Common myeloid progenitor, CD34-positive (primary cell): ENCODE measurements around the gene TBX10.

Source experiments
- CTCF ChIA-PET: fragments of 350-600 bp; sonication (Branson Sonifier 250); formaldehyde crosslinking; loops from one replicate; lab custom pipeline; 2021; ENCODE audit warnings: antibody characterized with exemption; lab: Charles Lee
- POLR2A ChIA-PET: fragments of 350-600 bp; sonication (Branson Sonifier 250); formaldehyde crosslinking; loops from one replicate; lab custom pipeline; 2021; ENCODE audit warnings: antibody characterized with exemption; lab: Charles Lee
- DNase-seq, 3 donors: peaks; one replicate each; pipeline versions ENCODE4 v3.0.0 to v3.0.0-alpha.2; 2013
- H3K27ac ChIP-seq, 2 experiments: 1 replicate in 1 of 2; 2 replicates in 1 of 2; pipeline ENCODE4 v1.7.0; 2013; ENCODE audit warnings: inconsistent platforms in 2 of 2, low read length in 2 of 2, mild to moderate bottlenecking in 2 of 2, low read depth in 1 of 2, moderate library complexity in 1 of 2; ENCODE audit not compliant: severe bottlenecking in 2 of 2, insufficient read depth in 1 of 2, poor library complexity in 1 of 2
- H3K27me3 ChIP-seq, 5 experiments: replicated peaks in 2 of 5; 1 replicate in 3 of 5; 2 replicates in 2 of 5; pipeline versions ENCODE4 v1.6.1 to v1.7.0; 2013; ENCODE audit warnings: low read length in 4 of 5, mild to moderate bottlenecking in 2 of 5, moderate library complexity in 2 of 5, inconsistent platforms in 1 of 5; ENCODE audit not compliant: insufficient read depth in 5 of 5, control insufficient read depth in 4 of 5
- H3K36me3 ChIP-seq, 4 experiments: 1 replicate in 2 of 4; 2 replicates in 2 of 4; pipeline versions ENCODE4 v1.6.1 to v1.7.0; 2013; ENCODE audit warnings: low read length in 3 of 4, control low read depth in 1 of 4, mild to moderate bottlenecking in 1 of 4; ENCODE audit not compliant: control insufficient read depth in 4 of 4, insufficient read depth in 4 of 4
- H3K4me1 ChIP-seq, 4 experiments: 1 replicate in 3 of 4; 2 replicates in 1 of 4; pipeline versions ENCODE4 v1.6.1 to v1.7.1; 2013; ENCODE audit warnings: low read length in 3 of 4, mild to moderate bottlenecking in 3 of 4, control low read depth in 1 of 4, inconsistent platforms in 1 of 4, moderate library complexity in 1 of 4; ENCODE audit not compliant: control insufficient read depth in 4 of 4, insufficient read depth in 4 of 4; ENCODE audit errors: control extremely low read depth in 1 of 4
- H3K4me3 ChIP-seq, 7 experiments: 1 replicate in 4 of 7; 2 replicates in 3 of 7; pipeline versions ENCODE4 v1.5.1 to v1.7.0; 2013; ENCODE audit warnings: mild to moderate bottlenecking in 7 of 7, low read length in 6 of 7, moderate library complexity in 6 of 7, inconsistent platforms in 2 of 7, low read depth in 2 of 7, control low read depth in 1 of 7; ENCODE audit not compliant: insufficient read depth in 4 of 7, control insufficient read depth in 1 of 7; ENCODE audit errors: extremely low read depth in 1 of 7
- H3K9me3 ChIP-seq, 5 experiments: 1 replicate in 4 of 5; 2 replicates in 1 of 5; pipeline versions ENCODE4 v1.6.1 to v1.7.1; 2013; ENCODE audit warnings: low read length in 4 of 5, mild to moderate bottlenecking in 2 of 5, inconsistent platforms in 1 of 5, low read depth in 1 of 5, moderate library complexity in 1 of 5; ENCODE audit not compliant: control insufficient read depth in 4 of 5, insufficient read depth in 2 of 5; ENCODE audit errors: control extremely low read depth in 1 of 5
- WGBS: methylation state at CpG from one replicate; pipeline ENCODE4 v1.1.5; 2013; ENCODE audit not compliant: insufficient coverage; 5-methylcytosine and 5-hydroxymethylcytosine counted together

TBX10 gene

GRCh38 chr11:67634366-67635230 is 5.0 kb downstream of the TBX10 start:
- WGBS, result 95% methylated on average over 13 of the region's 20 CpGs
- peaks cover 0 to 32% (median 28%) of the 10 kb centered on the region in 4 experiments for H3K4me1 ChIP-seq
- no peak overlapping the region for H3K27ac ChIP-seq
- POLR2A ChIA-PET, result no interaction called here
- DNase-seq, result no peak
- peak overlapping the region in 1 of 7 experiments; percentile 11 for H3K4me3 ChIP-seq
- no peaks in the 10 kb centered on the region for H3K27me3 ChIP-seq
- CTCF ChIA-PET, result interaction anchor here (1.3 to 16.8 kb wide), 4 partner anchors 13 to 25 kb away, joined by 4 to 169 read pairs (median 16); partner anchors contain the start of gene ACY3
- H3K9me3 ChIP-seq, result no peaks in the 10 kb centered on the region
- no peaks in the 10 kb centered on the region for H3K36me3 ChIP-seq

GRCh38 chr11:67633758-67634365 is 5.7 kb downstream of the TBX10 start:
- WGBS, result 91% methylated on average over 20 of the region's 22 CpGs
- ChIA-PET POLR2A (no interaction called here), CTCF (interaction anchor here (1.5 to 16.8 kb wide), 3 partner anchors 14 to 26 kb away, joined by 4 to 169 read pairs (median 81); partner anchors contain the start of gene ACY3)
- DNase-seq, result no peak
- H3K4me3 ChIP-seq, result no peak overlapping the region
- H3K4me1 ChIP-seq, result peaks cover 0 to 38% (median 34%) of the 10 kb centered on the region in 4 experiments
- no peak overlapping the region for H3K27ac ChIP-seq
- H3K27me3 ChIP-seq, result no peaks in the 10 kb centered on the region
- H3K36me3 ChIP-seq, result no peaks in the 10 kb centered on the region
- H3K9me3 ChIP-seq, result no peaks in the 10 kb centered on the region

GRCh38 chr11:67632982-67633755 is 6.4 kb downstream of the TBX10 start:
- Histone ChIP-seq H3K9me3 (no peaks in the 10 kb centered on the region), H3K27me3 (no peaks in the 10 kb centered on the region), H3K27ac (no peak overlapping the region), H3K36me3 (no peaks in the 10 kb centered on the region), H3K4me3 (no peak overlapping the region), H3K4me1 (peaks cover 0 to 40% (median 36%) of the 10 kb centered on the region in 4 experiments)
- DNase-seq, result no peak
- ChIA-PET POLR2A (no interaction called here), CTCF (interaction anchor here (1.1 to 16.8 kb wide), 8 partner anchors 8 to 68 kb away, joined by 3 to 169 read pairs (median 8); partner anchors contain the start of gene ACY3)
- WGBS, result 95% methylated on average over 26 of the region's 30 CpGs

GRCh38 chr11:67632175-67632981 is 7.2 kb downstream of the TBX10 start:
- no peak overlapping the region for H3K27ac ChIP-seq
- DNase-seq, result no peak
- no peaks in the 10 kb centered on the region for H3K9me3 ChIP-seq
- peaks cover 0 to 40% (median 36%) of the 10 kb centered on the region in 4 experiments for H3K4me1 ChIP-seq
- peaks cover 0 to 7% (median 1%) of the 10 kb centered on the region in 4 experiments for H3K36me3 ChIP-seq
- WGBS, result 66% methylated on average over 12 of the region's 12 CpGs
- CTCF ChIA-PET, result interaction anchor here (0.6 to 16.8 kb wide), 8 partner anchors 9 to 317 kb away, joined by 3 to 169 read pairs (median 8); partner anchors contain the start of gene ACY3
- POLR2A ChIA-PET, result no interaction called here
- H3K27me3 ChIP-seq, result no peaks in the 10 kb centered on the region
- H3K4me3 ChIP-seq, result no peak overlapping the region

GRCh38 chr11:67631853-67632174 is 7.7 kb downstream of the TBX10 start:
- POLR2A ChIA-PET, result no interaction called here
- no peaks in the 10 kb centered on the region for H3K9me3 ChIP-seq
- H3K4me3 ChIP-seq, result no peak overlapping the region
- peaks cover 0 to 12% (median 1%) of the 10 kb centered on the region in 4 experiments for H3K36me3 ChIP-seq
- no peak overlapping the region for H3K27ac ChIP-seq
- WGBS, result 91% methylated on average over 2 of the region's 2 CpGs
- peaks cover 0 to 40% (median 36%) of the 10 kb centered on the region in 4 experiments for H3K4me1 ChIP-seq
- CTCF ChIA-PET, result interaction anchor here (1.0 to 16.8 kb wide), 8 partner anchors 9 to 70 kb away, joined by 3 to 169 read pairs (median 8); partner anchors contain the start of genes ACY3 and GSTP1
- H3K27me3 ChIP-seq, result no peaks in the 10 kb centered on the region
- DNase-seq, result no peak

- peak overlapping the region in 1 of 7 experiments; percentile 73 for H3K4me3 ChIP-seq
- DNase-seq, result no peak
- H3K27ac ChIP-seq, result no peak overlapping the region
- peaks cover 0 to 40% (median 36%) of the 10 kb centered on the region in 4 experiments for H3K4me1 ChIP-seq
- POLR2A ChIA-PET, result no interaction called here
- CTCF ChIA-PET, result interaction anchor here (1.0 to 16.8 kb wide), 7 partner anchors 10 to 70 kb away, joined by 3 to 169 read pairs (median 8); partner anchors contain the start of genes ACY3 and GSTP1
- peaks cover 0 to 13% (median 1%) of the 10 kb centered on the region in 4 experiments for H3K36me3 ChIP-seq
- no peaks in the 10 kb centered on the region for H3K9me3 ChIP-seq
- WGBS, result 78% methylated on average over 6 of the region's 7 CpGs
- no peaks in the 10 kb centered on the region for H3K27me3 ChIP-seq
Observed at GRCh38 chr11:67631411-67631810, 8.2 kb downstream of the TBX10 start.
